ENCODE data around the gene ABAT. TPM values are rescaled to one million over a fixed set of nuclear protein-coding genes. Genes with fewer than 3 reads are reported as not detected.
A peak's percentile ranks its signal among the peaks of the same experiment; 100 is the strongest.

Gene ABAT
- 1 to 10 TPM; 2.0 to 8.5 (median 5.9) TPM for total RNA-seq

DNA sequence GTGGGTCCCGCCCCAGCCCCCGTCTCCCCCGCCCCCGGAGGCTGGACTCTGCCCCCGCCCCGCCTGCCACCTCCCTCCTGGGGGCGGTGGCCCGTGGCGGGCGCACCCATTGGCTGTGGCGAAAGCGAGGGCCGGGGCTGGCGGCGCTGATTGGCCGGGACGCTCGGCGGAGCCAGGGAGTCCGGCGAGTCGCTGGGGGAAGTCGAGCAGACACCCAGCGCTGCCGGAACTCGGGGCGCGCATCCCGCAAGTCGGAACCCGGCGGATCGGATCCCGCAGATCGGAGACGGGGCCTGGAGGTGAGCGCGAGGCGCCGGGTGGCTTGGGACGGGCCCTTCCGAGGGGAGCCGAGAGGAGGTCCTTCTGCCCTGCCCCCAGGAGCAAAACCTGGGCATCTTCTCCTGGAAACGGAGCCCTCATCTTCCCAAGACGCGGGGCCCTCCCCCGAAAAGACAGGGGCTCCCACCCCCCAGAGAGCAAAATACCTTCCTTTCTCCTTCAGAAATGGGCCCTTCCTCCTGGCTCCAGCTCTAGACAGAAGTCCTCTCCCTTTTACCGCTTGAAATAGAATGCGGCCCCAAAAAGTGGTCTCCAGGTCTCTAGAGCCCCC is at the start of gene ABAT:
ABAT (plus strand) TSS at position 205 of the 610 bp plus-strand sequence. CDS start 61,123 bp downstream, outside the sequence.
- Histone ChIP-seq H3K4me1 (peaks cover 17% of the 10 kb centered on the region), H3K9me3 (no peaks in the 10 kb centered on the region), H3K4me3 (peak within 1 kb of the TSS; percentile 70), H3K36me3 (peaks cover 3% of the 10 kb centered on the region), H3K27me3 (no peaks in the 10 kb centered on the region), H3K27ac (no peak within 1 kb of the TSS)
- TF ChIP-seq POLR2A (IDR thresholded peaks at IDR 0.05): no peak
- TF ChIP-seq, protein P1, sequence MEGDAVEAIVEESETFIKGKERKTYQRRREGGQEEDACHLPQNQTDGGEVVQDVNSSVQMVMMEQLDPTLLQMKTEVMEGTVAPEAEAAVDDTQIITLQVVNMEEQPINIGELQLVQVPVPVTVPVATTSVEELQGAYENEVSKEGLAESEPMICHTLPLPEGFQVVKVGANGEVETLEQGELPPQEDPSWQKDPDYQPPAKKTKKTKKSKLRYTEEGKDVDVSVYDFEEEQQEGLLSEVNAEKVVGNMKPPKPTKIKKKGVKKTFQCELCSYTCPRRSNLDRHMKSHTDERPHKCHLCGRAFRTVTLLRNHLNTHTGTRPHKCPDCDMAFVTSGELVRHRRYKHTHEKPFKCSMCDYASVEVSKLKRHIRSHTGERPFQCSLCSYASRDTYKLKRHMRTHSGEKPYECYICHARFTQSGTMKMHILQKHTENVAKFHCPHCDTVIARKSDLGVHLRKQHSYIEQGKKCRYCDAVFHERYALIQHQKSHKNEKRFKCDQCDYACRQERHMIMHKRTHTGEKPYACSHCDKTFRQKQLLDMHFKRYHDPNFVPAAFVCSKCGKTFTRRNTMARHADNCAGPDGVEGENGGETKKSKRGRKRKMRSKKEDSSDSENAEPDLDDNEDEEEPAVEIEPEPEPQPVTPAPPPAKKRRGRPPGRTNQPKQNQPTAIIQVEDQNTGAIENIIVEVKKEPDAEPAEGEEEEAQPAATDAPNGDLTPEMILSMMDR (IDR thresholded peaks at IDR 0.05): no peak
- no peak for TF ChIP-seq EP300 (IDR thresholded peaks at IDR 0.05)
- TF ChIP-seq POLR2AphosphoS5 (IDR thresholded peaks at IDR 0.05): no peak
- peak; percentile 91 to 96 for DNase-seq (ENCODE audit: low spot score in 2 of 2)
- WGBS: 4% methylated on average over 21 of the region's 49 CpGs

DNA sequence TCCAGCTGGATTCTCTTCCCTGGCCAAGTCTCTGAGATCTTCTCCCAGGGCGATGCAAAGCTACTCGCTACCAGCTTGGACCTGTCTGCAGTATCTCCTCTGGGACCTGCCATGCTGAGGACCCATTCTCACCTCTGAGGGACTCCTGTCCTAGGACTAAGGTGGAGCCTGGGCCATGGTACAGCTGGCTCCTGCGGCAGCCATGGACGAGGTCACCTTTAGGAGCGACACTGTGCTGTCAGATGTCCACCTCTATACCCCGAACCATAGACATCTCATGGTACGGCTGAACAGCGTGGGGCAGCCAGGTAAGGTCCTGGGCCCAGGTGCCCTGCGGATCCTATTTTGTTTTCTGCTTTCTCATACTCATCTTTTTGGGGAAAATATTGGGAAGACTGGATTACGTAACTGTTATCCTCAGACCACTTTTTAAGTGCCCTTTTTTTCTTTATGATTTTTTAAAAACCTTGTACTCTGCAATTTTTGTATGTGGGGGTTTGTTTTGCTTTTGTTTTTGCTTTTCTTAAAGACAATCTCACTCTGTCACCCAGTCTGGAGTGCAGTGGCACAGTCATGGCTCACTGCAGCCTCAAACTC is 48.8 kb upstream of the ABAT start:
- 91% methylated on average over 10 of the region's 10 CpGs for WGBS

DNA sequence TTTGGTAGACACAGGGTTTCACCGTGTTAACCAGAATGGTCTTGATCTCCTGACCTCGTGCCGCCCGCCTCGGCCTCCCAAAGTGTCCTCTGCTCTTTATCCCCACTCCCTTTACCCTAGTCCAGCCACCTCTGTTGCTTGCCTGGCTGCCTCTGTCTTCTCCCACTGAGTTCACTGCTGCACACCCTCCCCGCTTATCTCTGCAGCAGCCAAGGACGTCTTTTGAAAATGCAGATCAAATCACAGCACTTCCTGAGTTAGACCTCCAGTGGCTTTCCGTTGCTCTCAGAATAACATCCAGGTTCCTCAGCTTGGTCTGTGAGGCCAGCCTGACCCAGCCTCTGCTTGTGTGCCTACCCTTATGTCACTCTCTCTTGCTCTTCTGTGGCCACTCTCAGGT is 47.5 kb upstream of the ABAT start:
- TF ChIP-seq EP300 (IDR thresholded peaks at IDR 0.05) (no peak), POLR2AphosphoS5 (IDR thresholded peaks at IDR 0.05) (no peak), POLR2A (IDR thresholded peaks at IDR 0.05) (no peak)
- TF ChIP-seq, protein P1 (IDR thresholded peaks at IDR 0.05): no peak
- DNase-seq (ENCODE audit: low spot score in 2 of 2): no peak
- Histone ChIP-seq H3K4me3 (no peak overlapping the region), H3K36me3 (peaks cover 66% of the 10 kb centered on the region), H3K9me3 (no peaks in the 10 kb centered on the region), H3K27me3 (no peaks in the 10 kb centered on the region), H3K27ac (no peak overlapping the region), H3K4me1 (peaks cover 18% of the 10 kb centered on the region)
- WGBS: 92% methylated on average over 8 of the region's 8 CpGs

More for the DNA sequence above, 48.8 kb upstream of the ABAT start:
- Histone ChIP-seq H3K27me3 (no peaks in the 10 kb centered on the region), H3K36me3 (peaks cover 52% of the 10 kb centered on the region), H3K27ac (no peak overlapping the region), H3K4me1 (peaks cover 18% of the 10 kb centered on the region), H3K9me3 (no peaks in the 10 kb centered on the region), H3K4me3 (no peak overlapping the region)
- DNase-seq (ENCODE audit: low spot score in 2 of 2): no peak
- TF ChIP-seq, protein P1 (IDR thresholded peaks at IDR 0.05): no peak
- TF ChIP-seq EP300 (IDR thresholded peaks at IDR 0.05) (no peak), POLR2AphosphoS5 (IDR thresholded peaks at IDR 0.05) (no peak), POLR2A (IDR thresholded peaks at IDR 0.05) (no peak)

DNA sequence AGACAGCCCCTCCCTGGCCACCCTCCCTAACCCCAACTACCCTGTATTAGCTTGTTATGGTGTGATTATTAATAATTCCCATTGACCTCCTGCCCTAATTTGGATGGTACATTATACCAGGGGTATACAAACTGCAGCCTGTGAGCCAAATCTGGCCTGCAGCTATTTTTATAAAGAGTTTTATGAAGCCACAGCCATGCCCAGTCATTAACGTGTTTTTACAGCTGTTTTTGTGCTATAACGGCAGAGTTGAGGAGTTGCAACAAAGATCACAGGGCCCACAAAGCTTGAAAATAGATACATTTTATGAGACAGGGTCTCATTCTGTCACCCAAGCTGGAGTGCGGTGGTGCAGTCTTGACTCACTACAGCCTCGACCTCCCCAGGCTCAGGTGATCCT is 47.0 kb upstream of the ABAT start:
- no peak for TF ChIP-seq POLR2A (IDR thresholded peaks at IDR 0.05)
- TF ChIP-seq, protein P1 (IDR thresholded peaks at IDR 0.05): no peak
- no peak for TF ChIP-seq POLR2AphosphoS5 (IDR thresholded peaks at IDR 0.05)
- TF ChIP-seq EP300 (IDR thresholded peaks at IDR 0.05): no peak
- WGBS: 88% methylated on average over 4 of the region's 4 CpGs
- H3K4me1 ChIP-seq: peaks cover 13% of the 10 kb centered on the region
- H3K4me3 ChIP-seq: no peak overlapping the region
- no peaks in the 10 kb centered on the region for H3K27me3 ChIP-seq
- no peak overlapping the region for H3K27ac ChIP-seq
- no peaks in the 10 kb centered on the region for H3K9me3 ChIP-seq
- H3K36me3 ChIP-seq: peaks cover 71% of the 10 kb centered on the region
- no peak for DNase-seq (ENCODE audit: low spot score in 2 of 2)

DNA sequence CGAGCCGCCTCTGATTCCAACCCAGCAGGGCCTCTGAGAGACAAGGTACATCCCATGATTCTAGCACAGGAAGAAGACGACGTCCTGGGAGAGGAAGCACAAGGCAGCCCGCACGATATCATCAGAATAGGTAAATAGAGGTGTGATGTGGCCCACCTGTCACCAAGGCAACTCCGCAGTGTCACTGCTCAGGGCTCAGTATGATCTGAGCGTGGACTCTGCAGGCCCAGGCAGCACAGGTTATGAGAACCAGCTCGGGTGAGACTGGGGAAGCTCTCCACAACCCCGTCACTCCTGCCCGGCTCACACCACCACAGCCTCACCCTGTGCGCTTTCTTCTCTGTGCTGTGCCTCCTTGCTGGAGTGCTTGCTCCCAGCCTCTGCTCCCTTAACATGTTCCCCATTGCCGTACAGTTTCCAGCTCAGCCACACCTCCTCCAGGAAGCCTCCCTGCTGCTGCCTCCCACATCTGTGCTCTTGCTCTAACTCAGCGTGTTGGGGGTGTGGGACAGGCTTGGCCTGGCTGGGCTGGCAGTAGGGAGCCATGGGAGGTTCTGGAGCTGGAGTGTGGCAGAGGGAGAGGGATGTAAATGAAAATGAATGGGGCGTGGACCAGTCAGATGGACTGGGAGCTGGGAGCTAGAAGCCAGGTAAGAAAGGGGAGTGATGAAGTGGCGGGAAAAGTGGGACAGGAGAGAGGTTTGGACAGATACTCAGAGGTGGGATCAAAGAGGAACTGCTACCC is 45.3 kb upstream of the ABAT start:
- 95% methylated on average over 15 of the region's 16 CpGs for WGBS
- Histone ChIP-seq H3K4me3 (no peak overlapping the region), H3K4me1 (no peaks in the 10 kb centered on the region), H3K9me3 (no peaks in the 10 kb centered on the region), H3K36me3 (peaks cover 86% of the 10 kb centered on the region), H3K27ac (no peak overlapping the region), H3K27me3 (no peaks in the 10 kb centered on the region)
- TF ChIP-seq POLR2AphosphoS5 (IDR thresholded peaks at IDR 0.05) (no peak), POLR2A (IDR thresholded peaks at IDR 0.05) (no peak), EP300 (IDR thresholded peaks at IDR 0.05) (no peak)
- TF ChIP-seq, protein P1 (IDR thresholded peaks at IDR 0.05): no peak
- no peak for DNase-seq (ENCODE audit: low spot score in 2 of 2)
